C4-2B (cell line): Measurements from ENCODE around the gene CEMP1.

Experiments
- CTCF ChIP-seq: fragments of 450-650 bp; conservative IDR thresholded peaks from 2 replicates; pipeline ENCODE4 v1.5.1; 2017; ENCODE audit warnings: mild to moderate bottlenecking
- ZFX ChIP-seq: fragments of 450-650 bp; IDR thresholded peaks from 2 replicates; pipeline ENCODE4 v1.6.1; 2017

- no peak for TF ChIP-seq CTCF
- TF ChIP-seq ZFX: no peak
Observed at GRCh38 chr16:2515180-2515851, 15.9 kb downstream of the CEMP1 start.
